HepG2 (cell line): ENCODE measurements around the gene SLC7A6OS. TPM values are rescaled to one million over a fixed set of nuclear protein-coding genes. Genes with fewer than 3 reads are reported as not detected.

Experiments used
- AHR ChIP-seq: IDR thresholded peaks from 2 replicates; pipeline ENCODE4 v1.6.1; 2018; ENCODE audit warnings: missing genetic modification reagents, missing compliant biosample characterization
- ARID4A ChIP-seq: sonication (generic); formaldehyde crosslinking; IDR thresholded peaks from 2 replicates; pipeline ENCODE4 v1.5.0; 2020; ENCODE audit warnings: mild to moderate bottlenecking, missing genetic modification reagents, borderline replicate concordance
- FOXK1 ChIP-seq: sonication (generic); formaldehyde crosslinking; IDR thresholded peaks from 2 replicates; pipeline ENCODE4 v1.4.0; 2020; ENCODE audit warnings: low read depth, missing genetic modification reagents, borderline replicate concordance
- GTF3A ChIP-seq: sonication (generic); formaldehyde crosslinking; conservative IDR thresholded peaks from 2 replicates; pipeline ENCODE4 v1.4.0; 2020; ENCODE audit warnings: mild to moderate bottlenecking, missing genetic modification reagents
- HOXD1 ChIP-seq: sonication (generic); formaldehyde crosslinking; IDR thresholded peaks from 2 replicates; pipeline ENCODE4 v1.5.0; 2020; ENCODE audit warnings: missing genetic modification reagents
- KLF6 ChIP-seq: IDR thresholded peaks from 2 replicates; pipeline ENCODE4 v1.8.0; 2016; ENCODE audit warnings: missing biosample characterization, missing genetic modification reagents
- NFE2L2 ChIP-seq: fragments of 150-350 bp; IDR thresholded peaks from 2 replicates; pipeline ENCODE4 v1.6.1; 2014; ENCODE audit warnings: low read length
- NR2F2 ChIP-seq: IDR thresholded peaks from 2 replicates; pipeline ENCODE4 v1.6.1; 2012; ENCODE audit warnings: low read depth, inconsistent platforms, borderline replicate concordance
- SATB2 ChIP-seq: sonication (generic); formaldehyde crosslinking; IDR thresholded peaks from 2 replicates; pipeline ENCODE4 v1.5.0; 2020; ENCODE audit warnings: missing genetic modification reagents
- SMARCE1 ChIP-seq: fragments of 450-650 bp; IDR thresholded peaks from 2 replicates; pipeline ENCODE4 v1.6.1; 2017; ENCODE audit warnings: borderline replicate concordance
- SP5 ChIP-seq: IDR thresholded peaks from 2 replicates; pipeline ENCODE4 v1.6.1; 2016; ENCODE audit warnings: low read depth, borderline replicate concordance
- TAF1 ChIP-seq: sonication (generic); formaldehyde crosslinking; IDR thresholded peaks from 2 replicates; pipeline ENCODE4 v1.4.0; 2020; ENCODE audit warnings: missing genetic modification reagents
- THYN1 ChIP-seq: sonication (generic); formaldehyde crosslinking; IDR thresholded peaks from 2 replicates; pipeline ENCODE4 v1.8.1; 2023; ENCODE audit warnings: low read depth, mild to moderate bottlenecking, moderate library complexity, missing genetic modification reagents, borderline replicate concordance
- ZBTB33 ChIP-seq: sonication (generic); formaldehyde crosslinking; IDR thresholded peaks from 2 replicates; pipeline ENCODE4 v1.4.0; 2020; ENCODE audit warnings: missing genetic modification reagents
- ZFP36 ChIP-seq: fragments of 150-350 bp; IDR thresholded peaks from 2 replicates; pipeline ENCODE4 v1.6.1; 2018; ENCODE audit warnings: borderline replicate concordance, low read length, low read depth; ENCODE audit not compliant: partially characterized antibody
- ZNF143 ChIP-seq: sonication (generic); formaldehyde crosslinking; IDR thresholded peaks from 2 replicates; pipeline ENCODE4 v1.4.0; 2020; ENCODE audit warnings: missing genetic modification reagents
- ZNF253 ChIP-seq: sonication (generic); formaldehyde crosslinking; IDR thresholded peaks from 2 replicates; pipeline ENCODE4 v1.8.0; 2022; ENCODE audit warnings: mild to moderate bottlenecking, missing genetic modification reagents, borderline replicate concordance
- polyA plus RNA-seq, 8 experiments: library from polyadenylated mRNA; depleted of rRNA in 3 of 8; stranded (reverse) in 7 of 8; unstranded in 1 of 8; fragments of >200 nt; fragmentation: Illumina TruSeq in 4 of 8; extraction: Trizol in 4 of 8; gene quantifications; 2 replicates each; pipeline versions ENCODE4 v1.2.1 to v1.2.3, GENCODE V29; 2011 to 2016; ENCODE audit warnings: low read depth in 4 of 8, missing spikeins in 1 of 8, mixed read lengths in 1 of 8; ENCODE audit not compliant: insufficient read depth in 1 of 8
- total RNA-seq, 5 experiments: library from RNA; depleted of rRNA; stranded (reverse); fragments of >200 nt; fragmentation: Illumina TruSeq; extraction: Trizol; gene quantifications; 2 replicates each; pipeline ENCODE4 v1.2.3, GENCODE V29; 2016; ENCODE audit warnings: low read depth in 1 of 5
- TF ChIP-seq, protein P1 (sequence below): IDR thresholded peaks from 2 replicates; pipeline ENCODE4 v1.6.1; 2016; ENCODE audit warnings: low read depth, missing genetic modification reagents, missing compliant biosample characterization

SLC7A6OS gene
- total and polyA plus RNA-seq, 2 of the 13 experiments (the other 11 are each of a cell fraction or from before 2014, with no cell fraction given): 11.2 to 21.5 TPM

DNA sequence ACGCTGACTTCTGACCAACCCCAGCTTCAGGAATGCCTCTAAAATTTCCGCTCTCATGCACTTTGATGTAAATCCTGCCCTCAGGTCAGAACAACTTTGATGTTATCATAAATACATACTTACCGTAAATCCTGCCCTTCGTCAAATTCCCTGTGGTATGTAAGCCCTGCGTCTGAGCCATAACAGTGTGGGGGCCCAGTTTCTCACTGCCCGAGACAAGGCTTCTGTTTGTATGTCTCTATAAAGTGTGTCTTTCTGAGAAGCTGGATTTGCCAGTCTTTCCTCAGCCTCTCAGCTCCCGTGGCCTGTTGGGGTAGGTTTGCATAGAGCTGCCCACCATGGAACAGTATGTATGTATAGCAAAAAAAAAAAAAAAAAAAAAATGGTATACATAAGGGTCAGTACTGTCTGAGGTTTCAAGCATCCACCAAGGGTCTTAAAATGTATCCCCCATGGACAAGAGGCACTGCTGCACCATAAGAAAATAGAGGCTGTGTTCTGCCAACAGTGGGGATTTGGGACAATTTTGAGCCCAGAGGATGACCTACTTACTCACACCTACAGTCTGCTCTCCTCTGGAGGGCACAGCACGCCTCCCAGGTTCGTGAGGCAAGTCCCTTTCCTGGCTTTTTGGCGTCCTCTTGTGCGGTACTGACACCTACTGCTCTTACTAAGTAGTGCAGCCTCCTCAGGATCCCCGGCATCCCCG is 17.6 kb upstream of the SLC7A6OS start (continued):
- TF ChIP-seq ZNF143 (CRISPR knock-in tag) (no peak), GTF3A (CRISPR knock-in tag) (no peak), ARID4A (CRISPR knock-in tag) (peak; percentile 65; the same call in 1 of the 2 replicates), NR2F2 (peak; percentile 76; the same call in 1 of the 2 replicates), HOXD1 (CRISPR knock-in tag) (no peak), SATB2 (CRISPR knock-in tag) (no peak), THYN1 (CRISPR knock-in tag) (no peak), ZNF253 (CRISPR knock-in tag) (no peak), ZBTB33 (CRISPR knock-in tag) (peak; percentile 62; the same call in 1 of the 2 replicates), NFE2L2 (no peak), AHR (CRISPR knock-in tag) (no peak), SMARCE1 (no peak), FOXK1 (CRISPR knock-in tag) (no peak), SP5 (peak; percentile 60; the same call in 1 of the 2 replicates), TAF1 (CRISPR knock-in tag) (no peak), KLF6 (no peak), ZFP36 (no peak)
- TF ChIP-seq, protein P1, sequence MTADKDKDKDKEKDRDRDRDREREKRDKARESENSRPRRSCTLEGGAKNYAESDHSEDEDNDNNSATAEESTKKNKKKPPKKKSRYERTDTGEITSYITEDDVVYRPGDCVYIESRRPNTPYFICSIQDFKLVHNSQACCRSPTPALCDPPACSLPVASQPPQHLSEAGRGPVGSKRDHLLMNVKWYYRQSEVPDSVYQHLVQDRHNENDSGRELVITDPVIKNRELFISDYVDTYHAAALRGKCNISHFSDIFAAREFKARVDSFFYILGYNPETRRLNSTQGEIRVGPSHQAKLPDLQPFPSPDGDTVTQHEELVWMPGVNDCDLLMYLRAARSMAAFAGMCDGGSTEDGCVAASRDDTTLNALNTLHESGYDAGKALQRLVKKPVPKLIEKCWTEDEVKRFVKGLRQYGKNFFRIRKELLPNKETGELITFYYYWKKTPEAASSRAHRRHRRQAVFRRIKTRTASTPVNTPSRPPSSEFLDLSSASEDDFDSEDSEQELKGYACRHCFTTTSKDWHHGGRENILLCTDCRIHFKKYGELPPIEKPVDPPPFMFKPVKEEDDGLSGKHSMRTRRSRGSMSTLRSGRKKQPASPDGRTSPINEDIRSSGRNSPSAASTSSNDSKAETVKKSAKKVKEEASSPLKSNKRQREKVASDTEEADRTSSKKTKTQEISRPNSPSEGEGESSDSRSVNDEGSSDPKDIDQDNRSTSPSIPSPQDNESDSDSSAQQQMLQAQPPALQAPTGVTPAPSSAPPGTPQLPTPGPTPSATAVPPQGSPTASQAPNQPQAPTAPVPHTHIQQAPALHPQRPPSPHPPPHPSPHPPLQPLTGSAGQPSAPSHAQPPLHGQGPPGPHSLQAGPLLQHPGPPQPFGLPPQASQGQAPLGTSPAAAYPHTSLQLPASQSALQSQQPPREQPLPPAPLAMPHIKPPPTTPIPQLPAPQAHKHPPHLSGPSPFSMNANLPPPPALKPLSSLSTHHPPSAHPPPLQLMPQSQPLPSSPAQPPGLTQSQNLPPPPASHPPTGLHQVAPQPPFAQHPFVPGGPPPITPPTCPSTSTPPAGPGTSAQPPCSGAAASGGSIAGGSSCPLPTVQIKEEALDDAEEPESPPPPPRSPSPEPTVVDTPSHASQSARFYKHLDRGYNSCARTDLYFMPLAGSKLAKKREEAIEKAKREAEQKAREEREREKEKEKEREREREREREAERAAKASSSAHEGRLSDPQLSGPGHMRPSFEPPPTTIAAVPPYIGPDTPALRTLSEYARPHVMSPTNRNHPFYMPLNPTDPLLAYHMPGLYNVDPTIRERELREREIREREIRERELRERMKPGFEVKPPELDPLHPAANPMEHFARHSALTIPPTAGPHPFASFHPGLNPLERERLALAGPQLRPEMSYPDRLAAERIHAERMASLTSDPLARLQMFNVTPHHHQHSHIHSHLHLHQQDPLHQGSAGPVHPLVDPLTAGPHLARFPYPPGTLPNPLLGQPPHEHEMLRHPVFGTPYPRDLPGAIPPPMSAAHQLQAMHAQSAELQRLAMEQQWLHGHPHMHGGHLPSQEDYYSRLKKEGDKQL: no peak; the same call in 1 of the 2 replicates
